Measurements from ENCODE around the gene CFAP58.

- TF ChIP-seq CTCF (conservative IDR thresholded peaks at IDR 0.05) (no peak), EZH2 (IDR thresholded peaks at IDR 0.05; ENCODE audit: low read depth) (no peak)
Measured at GRCh38 chr10:104345515-104345914, 8.1 kb upstream of the CFAP58 start.

Data from PC-9 (cell line).